Measurements from ENCODE around the gene FXR2.

- TF ChIP-seq CTCF (IDR thresholded peaks at IDR 0.05), result no peak
- TF ChIP-seq POLR2A (IDR thresholded peaks at IDR 0.05), result no peak
These were observed 24.6 kb downstream of the FXR2 start, which contains the start of gene SOX15 for GRCh38 chr17:7589891-7590691.
